NCI-H2081 treated with DMSO at 0.1 percent for 48 hours (cell line): ENCODE measurements around the gene CCDC127.
"Not testable (repeated sequence)": the region's sequence is repeated elsewhere in the genome, so short reads cannot be mapped to it uniquely, and the experiment has no call there.

ENCODE experiments used
- DNase-seq: peaks from one replicate; lab custom pipeline; 2025; lab: John Stamatoyannopoulos, UW

CCDC127 gene

DNA sequence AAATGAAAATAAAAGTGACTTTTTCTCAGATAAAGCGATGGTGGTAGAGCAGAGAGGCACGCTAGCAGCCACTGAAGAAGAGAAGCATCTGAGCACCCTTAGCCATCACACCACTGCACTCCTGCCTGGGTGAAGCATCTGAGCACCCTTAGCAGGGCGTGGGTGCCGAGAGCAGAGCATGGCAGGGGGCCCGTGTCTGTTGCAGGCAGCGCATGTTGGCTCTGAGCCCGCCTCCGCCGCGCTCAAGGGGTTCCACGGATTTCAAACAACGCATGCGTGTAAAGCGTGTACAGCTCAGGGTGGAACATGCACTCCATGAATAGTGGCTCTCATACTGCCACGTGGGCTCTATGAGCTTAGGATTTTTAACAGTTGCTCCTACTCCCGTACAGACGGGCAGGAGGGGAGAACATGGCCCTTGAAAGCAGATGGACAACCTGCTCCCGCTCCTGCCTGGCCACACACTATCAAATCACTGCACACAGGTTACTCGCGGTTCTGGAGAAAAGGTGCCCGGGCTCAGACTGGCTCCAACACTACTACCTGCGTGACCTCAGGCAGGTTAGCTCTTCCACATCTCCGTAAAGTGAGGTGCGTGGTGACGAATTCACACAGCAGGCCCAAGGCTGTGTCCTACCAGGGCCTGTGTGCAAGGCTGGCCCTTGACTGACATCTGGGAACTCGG is 14.6 kb downstream of the CCDC127 start:
- no peak for DNase-seq

DNA sequence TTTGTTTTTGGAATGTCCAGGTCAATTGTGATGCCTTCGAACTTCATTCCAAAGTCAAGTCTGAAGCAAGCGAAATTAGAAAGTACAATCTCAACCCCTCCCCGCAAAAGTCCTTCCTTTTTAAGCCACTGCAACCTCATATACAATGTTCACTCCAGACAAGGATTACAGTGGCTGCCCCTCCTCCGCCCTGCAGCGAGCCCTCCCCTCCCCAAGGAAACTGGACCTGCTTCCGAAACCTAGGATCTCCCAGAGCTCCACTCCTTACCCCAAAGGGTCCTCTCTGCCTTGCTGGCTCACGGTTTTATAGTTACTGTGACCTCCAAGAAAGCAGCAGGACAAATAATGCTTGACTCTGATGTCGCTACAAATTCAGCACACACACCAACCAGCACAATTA is 16.3 kb downstream of the CCDC127 start:
- no peak for DNase-seq

GRCh38 chr5:200985-201384 is 17.0 kb downstream of the CCDC127 start:
- no peak for DNase-seq

GRCh38 chr5:199950-200645 is 17.9 kb downstream of the CCDC127 start:
- DNase-seq = no peak

DNA sequence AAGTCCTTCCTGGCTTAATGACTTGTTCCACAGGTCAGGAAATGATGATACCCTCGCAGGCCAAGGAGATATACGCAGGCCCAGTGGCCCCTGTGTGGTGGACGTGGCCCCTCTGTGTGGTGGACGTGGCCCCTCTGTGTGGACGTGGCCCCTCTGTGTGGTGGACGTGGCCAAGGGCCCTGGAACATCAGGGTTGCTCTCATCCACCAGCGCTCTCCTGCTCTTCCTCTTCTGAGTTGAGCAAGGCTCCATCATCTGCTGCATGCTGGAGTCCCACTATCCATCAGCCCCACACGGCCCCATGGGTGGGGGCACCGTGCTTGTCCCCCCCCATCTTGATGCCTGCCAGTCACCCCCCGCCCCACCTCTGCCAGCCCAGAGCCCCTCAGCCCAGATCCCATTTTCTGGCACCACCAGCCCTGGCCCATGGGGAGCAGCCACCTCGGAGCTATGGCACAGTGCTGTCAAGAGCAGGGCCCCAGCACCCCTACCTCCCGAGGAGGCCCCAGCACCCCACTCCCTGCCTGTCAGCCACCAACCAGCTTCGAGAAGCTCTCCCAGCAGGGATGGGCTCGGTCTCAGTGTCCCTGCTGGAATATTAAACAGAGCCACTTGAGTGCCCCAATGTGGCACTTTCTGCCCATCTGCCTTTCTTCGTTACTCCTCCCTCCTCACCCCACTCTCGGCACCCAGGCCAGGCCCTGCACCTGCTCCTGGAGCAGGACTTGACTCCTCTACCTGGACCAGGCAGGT is 18.6 kb downstream of the CCDC127 start:
- no peak for DNase-seq

GRCh38 chr5:198516-199196 is 19.3 kb downstream of the CCDC127 start:
- DNase-seq = no peak

GRCh38 chr5:197892-198489 is 20.0 kb downstream of the CCDC127 start:
- DNase-seq = no peak

DNA sequence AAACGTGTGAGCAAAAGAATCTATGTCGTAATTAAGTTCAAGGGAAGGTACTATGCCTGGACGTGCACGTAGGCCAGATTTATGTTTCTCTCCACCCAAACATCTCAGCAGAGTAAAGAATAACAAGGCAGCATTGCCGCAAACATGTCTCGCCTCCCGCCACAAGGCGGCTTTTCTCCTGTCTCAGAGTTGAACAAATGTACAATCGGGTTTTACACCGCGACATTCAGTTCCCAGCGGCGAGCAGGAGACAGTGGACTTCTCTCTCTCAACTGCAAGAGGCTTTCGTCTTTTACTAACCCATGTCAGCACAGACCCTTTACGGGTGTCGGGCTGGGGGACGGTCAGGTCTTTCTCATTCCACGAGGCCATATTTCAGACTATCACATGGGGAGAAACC is 20.9 kb downstream of the CCDC127 start:
- not testable (repeated sequence) for DNase-seq

DNA sequence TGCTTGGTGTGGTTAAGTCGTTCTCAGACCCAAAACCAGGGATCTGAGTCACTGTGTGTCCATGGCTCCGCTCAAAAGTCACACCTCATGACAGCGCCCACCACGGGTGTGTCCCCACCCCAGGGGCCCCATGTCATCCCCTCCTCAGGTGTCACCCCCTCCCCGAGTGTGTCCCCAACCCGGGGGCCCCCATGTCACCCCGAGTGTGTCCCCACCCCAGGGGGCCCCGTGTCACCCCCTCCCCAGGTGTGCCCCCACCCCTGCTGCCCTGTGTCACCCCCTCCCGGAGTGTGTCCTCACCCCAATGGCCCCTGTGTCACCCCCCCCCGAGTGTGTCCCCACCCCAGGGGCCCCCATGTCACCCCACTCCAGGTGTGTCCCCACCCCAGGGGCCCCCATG is 21.6 kb downstream of the CCDC127 start:
- DNase-seq = no peak

DNA sequence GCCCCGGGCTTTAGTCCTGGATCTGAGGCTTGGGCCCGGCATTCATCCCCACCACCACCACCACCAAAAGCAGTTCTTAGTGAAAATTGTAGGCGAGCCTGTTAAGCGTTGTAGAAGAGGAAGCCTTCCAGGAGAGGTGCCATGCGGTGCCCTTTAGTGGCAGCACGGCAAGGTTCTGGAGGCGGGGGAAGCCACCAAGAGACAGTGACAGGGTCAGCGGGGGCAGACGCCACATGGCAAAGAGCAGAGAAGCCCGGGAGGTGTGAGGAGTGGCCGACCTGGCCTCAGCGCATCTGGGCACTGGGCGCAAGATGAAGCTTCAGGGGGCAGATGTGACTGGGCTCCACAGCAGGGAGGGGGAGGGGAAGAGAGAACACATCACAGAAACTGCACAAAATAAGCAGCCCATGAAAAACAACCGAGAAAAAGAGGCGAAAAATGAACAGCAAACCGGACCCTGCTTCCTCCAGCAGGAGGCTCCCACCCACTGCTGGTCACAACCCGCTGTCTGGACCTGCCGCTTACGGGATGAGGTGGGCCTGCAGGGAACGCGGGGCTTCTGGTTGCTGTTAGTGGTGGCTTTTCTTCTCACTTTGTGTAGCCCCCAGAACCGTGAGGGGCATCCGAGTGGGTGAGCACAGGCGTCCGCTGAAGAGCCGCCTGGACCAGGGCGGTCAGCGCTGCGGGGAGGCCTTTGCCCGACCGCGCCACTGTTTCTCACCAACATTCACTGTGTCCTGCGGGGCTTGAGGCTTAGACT is 22.4 kb downstream of the CCDC127 start:
- DNase-seq = no peak

GRCh38 chr5:194603-195209 is 23.2 kb downstream of the CCDC127 start:
- DNase-seq = no peak

- no peak for DNase-seq
Measured at GRCh38 chr5:194102-194501, 23.9 kb downstream of the CCDC127 start.

DNA sequence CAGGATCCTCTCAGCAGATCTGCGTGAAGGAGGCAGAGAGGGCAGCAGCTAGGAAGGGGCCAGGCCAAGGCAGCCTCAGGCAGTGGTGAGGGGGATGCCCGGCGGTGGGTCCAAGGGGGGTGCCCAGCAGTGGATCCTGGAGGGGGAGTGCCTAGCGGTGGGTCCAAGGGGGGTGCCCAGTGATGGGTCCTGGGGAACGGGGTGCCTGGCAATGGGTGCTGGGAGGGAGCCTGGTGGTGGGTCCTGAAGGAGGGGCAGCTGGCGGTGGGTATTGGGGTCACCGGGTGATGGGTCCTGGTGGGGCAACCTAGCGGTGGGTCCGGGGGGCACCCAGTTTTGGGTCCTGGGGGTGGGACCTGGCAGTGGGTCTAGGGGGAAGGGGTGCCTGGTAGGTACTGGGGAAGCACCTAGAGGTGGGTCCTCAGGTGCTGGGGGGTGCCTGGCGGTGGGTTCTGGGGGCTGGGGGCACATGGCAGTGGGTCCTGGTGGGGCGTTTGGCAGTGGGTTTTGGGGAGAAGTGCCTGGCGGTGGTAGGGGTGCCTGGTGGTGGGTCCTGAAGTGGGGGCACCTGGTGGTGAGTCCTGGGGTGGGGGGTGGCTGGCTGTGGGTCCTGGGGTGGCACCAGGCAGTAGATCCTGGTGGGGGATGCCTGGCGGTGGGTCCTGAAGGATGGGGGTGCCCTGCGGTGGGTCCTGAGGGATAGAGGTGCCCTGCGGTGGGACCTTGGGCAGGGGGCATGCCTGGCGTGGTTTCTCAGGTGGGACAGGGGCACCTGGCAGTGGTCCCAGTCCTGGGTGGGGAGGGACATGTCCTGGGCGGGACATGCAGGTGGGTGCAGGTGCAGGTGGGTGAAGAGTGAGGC is 24.8 kb downstream of the CCDC127 start:
- no peak for DNase-seq

- DNase-seq = no peak
Measured at GRCh38 chr5:192691-192969, 25.3 kb downstream of the CCDC127 start.

DNA sequence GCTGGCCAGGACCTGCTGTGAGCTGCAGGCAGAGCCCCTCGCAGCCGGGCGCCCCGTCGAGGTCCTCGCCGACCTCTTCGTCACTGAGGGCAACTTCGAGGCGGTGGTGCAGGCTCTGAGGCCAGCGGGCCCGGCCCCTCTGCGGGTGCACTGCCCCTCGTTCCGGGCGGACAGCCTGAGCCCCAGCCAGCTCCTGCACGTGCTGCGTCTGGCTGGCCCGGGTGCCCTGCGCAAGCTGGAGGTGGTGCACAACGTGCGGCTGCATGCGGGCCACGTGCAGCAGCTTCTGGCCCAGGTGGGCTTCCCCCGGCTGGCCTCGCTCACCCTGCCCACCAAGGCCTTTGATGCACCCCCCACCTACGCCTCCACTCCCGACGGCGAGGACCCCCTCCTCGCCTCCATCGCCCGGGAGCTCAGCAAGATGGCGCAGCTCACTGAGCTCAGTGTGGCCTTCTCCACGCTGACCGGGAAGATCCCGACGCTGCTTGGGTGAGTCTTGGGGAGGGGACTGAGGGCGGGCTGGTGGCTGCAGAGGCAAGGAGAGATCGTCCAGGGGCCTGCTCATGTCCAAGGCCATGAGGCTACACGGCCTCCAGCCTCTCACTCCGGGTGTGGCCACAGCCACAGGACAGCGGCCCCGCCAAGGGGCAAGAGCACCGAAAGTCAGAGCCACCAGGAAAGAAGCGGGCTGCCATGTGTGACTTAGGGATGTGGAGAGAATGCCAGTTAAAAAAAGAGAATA is 25.8 kb downstream of the CCDC127 start:
- DNase-seq = no peak

GRCh38 chr5:191036-191948 is 26.7 kb downstream of the CCDC127 start, which contains the start of gene LRRC14B:
Gene LRRC14B, plus strand, starts transcription at chr5:191495. Its CDS starts 44 bp downstream, at chr5:191539.
- DNase-seq = no peak

DNA sequence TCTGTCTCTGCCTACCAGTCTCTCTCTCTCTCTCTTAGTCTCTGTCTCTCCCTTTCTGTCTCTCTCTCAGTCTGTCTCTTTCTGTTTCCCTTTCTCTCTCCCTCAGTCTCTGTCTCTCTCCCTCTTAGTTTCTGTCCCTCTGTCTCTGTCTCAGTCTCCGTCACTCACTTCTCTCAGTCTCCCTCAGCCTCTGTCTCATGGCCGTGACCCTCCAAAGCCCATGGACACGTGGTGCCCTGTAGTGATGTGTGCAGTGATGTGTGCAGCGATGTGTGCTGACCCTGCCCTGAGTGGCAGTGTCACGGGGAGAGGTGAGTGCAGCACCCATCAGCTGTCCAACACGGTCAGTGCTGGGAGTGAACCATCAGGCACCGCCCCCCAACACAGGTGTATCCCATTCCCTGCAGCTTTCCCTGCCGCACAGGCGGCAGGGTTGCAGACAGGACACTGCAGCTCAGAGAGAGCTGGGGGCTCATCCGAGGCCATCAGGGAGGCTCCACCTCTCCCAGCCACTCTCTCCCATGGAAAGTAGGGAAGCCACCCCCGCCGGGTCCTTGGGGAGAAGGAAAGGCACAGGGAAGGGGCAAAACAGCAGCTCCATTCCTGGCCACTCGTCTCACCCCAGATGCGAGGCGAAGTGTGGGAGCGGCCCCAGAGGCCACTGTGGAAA is 27.5 kb downstream of the CCDC127 start:
- no peak for DNase-seq

GRCh38 chr5:189976-190365 is 28.0 kb downstream of the CCDC127 start:
- DNase-seq = no peak
